H54 (cell line): ENCODE measurements around the gene B3GNT8.
"Not testable (repeated sequence)": the region's sequence is repeated elsewhere in the genome, so short reads cannot be mapped to it uniquely, and the experiment has no call there.

Experiments used
- DNase-seq: peaks from one replicate; pipeline ENCODE4 v3.0.0; 2011; ENCODE audit warnings: low spot score, mixed read lengths; ENCODE audit not compliant: insufficient read length
- FAIRE-seq: peaks from 3 replicates; lab custom pipeline; 2011; peaks lifted over from hg19 to GRCh38; lab: Jason Lieb, UNC
- POLR2A ChIP-seq: IDR thresholded peaks from 2 replicates; pipeline ENCODE4 v1.6.1; 2011; ENCODE audit warnings: low read depth, mild to moderate bottlenecking, low read length

The B3GNT8 gene

GRCh38 chr19:41399525-41399924 lies 27.6 kb downstream of the B3GNT8 start:
- no peak for FAIRE-seq
- no peak for TF ChIP-seq POLR2A

DNA sequence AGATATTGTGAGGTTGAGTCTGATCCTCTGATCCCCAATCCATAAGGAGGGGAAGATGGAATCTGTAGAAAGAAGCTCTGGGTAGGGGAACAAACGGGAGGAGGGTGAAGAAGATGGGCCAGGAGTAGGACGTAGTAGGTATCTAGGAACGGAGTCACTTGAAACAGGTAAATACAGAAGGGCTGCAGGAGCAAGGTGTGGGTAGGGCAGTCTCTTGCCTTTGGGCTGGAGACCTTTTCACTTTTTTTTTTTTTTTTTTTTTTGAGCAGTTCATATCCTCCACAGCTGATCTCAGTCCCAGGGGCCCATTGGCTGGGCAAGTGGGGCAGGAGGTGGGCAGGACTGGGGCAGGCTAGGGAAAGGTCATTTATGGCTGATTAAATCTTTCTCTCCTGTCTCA lies 28.1 kb downstream of the B3GNT8 start:
- DNase-seq (no peak), FAIRE-seq (no peak)
- TF ChIP-seq POLR2A = no peak

More at GRCh38 chr19:41399525-41399924, 27.6 kb downstream of the B3GNT8 start:
- no peak for DNase-seq

DNA sequence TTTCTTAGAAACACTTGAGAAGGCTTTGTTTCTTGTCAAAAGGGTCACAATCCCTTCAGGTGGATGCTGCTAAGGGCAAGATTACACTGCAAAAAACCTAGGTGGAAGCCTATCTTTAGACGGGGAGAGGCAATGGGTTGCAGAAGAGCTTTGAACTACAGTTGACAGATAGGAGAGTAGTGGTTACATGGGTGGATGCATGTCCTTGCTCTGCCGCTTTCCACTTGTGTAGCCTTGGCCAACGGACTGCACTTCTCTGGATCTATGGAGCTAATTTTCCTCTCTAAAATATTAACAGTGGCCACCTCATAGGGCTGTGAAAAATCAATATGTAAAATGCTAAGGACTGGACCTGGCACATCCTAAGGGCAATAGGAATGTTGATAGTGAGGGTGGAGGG lies 28.6 kb downstream of the B3GNT8 start:
- no peak for DNase-seq
- FAIRE-seq = no peak
- TF ChIP-seq POLR2A = no peak

GRCh38 chr19:41398050-41398418 lies 29.1 kb downstream of the B3GNT8 start:
- FAIRE-seq = no peak
- no peak for DNase-seq
- TF ChIP-seq POLR2A = no peak

DNA sequence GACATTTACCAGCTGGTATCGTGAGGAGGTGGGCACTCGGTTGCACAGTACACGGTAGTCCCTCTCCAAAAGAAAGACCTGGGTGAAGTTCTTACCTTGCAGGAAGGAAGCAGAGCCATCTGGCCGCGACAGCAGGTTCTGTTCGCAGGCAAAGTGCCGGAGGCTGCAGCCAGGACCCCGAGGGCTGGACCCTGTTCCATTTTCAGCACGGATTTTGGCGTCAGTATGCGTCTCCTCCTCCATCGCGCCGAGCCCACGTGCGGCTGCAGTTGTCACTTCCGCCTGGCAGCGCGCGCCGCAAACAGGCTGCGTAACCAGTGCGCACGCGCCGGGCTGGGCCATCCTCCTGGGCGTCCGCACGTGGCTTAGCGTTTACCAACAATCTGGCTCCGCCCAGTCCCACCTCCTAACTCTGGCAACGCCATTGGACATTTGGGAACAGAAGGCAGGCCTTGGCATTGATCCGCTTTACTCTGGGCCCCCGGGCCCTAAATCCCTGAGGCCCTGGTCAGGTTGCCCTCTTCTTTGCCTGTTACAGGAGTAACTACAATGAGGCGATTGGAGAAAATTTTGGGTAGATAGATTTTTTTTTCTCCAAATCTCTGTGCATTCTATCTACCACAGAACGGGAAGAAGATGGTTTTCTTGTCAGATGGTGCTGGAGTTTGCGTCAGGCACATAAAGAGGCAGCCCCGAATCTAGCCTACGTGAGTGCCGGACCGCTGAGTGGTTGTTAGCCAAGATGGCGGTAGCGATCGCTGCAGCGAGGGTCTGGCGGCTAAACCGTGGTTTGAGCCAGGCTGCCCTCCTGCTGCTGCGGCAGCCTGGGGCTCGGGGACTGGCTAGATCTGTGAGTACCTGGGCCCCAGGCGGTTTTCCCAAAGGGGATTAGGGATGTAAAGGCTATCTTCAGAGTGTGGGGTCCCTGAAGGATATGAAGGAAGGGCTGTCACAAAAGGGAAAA lies 29.8 kb downstream of the B3GNT8 start, which contains the start of the genes BCKDHA and EXOSC5:
Gene BCKDHA, plus strand, starts transcription at position 733 of the 964 bp plus-strand sequence. Its CDS starts 10 bp downstream, at position 743.
Gene EXOSC5, minus strand, starts transcription at position 274 of the 964 bp plus-strand sequence. Its CDS starts 31 bp downstream, at position 243.
- FAIRE-seq = peak; percentile 93

DNA sequence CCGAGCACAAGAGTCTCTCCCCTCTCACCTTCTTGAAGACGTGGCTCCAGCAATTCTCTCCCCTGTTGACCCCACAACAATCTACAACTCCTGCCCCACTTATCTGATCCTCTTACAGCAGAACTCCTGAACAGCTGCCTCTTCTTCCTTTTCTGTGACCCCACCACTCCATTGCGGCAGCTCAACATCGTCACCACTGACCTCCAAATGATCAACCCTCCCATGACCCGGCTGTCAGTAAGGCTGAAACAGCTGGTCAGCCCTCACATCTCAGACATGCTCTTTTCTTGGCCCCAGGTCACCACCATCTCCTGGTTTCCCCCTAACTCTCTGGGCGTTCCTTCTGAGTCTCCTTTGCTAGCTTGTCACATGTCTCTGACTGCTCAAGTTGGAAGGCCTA lies 31.8 kb downstream of the B3GNT8 start:
- FAIRE-seq = no peak

More for the DNA sequence above, 29.8 kb downstream of the B3GNT8 start, which contains the start of the genes BCKDHA and EXOSC5:
- peak; percentile 77 for TF ChIP-seq POLR2A
- peak; percentile 98 for DNase-seq

GRCh38 chr19:41392775-41393174 lies 34.4 kb downstream of the B3GNT8 start:
- FAIRE-seq (no peak), DNase-seq (no peak)
- TF ChIP-seq POLR2A = no peak

More for the DNA sequence above, 31.8 kb downstream of the B3GNT8 start:
- TF ChIP-seq POLR2A = no peak
- no peak for DNase-seq

DNA sequence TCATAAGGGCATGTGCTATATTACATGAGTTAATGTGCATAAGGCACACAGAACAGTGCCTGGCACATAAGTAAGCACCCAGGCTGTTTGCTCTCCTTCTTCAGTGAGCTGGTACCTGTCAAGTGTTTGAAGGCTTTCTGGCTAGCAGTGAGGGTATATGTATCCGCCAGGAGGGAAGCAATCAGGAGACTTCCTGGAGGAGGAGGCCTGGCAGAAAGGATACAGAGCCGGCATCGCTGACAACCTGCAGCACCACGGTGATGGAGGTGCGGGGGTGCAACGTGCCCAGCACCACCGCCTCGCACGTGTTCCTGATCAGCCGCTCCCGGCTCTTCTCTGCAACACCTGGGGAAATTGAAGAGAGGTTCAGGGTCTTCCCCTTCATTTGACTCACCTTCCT lies 35.6 kb downstream of the B3GNT8 start:
- TF ChIP-seq POLR2A = no peak
- no peak for DNase-seq
- FAIRE-seq = no peak

- FAIRE-seq = no peak
- no peak for DNase-seq
- TF ChIP-seq POLR2A = no peak
Measured at GRCh38 chr19:41386442-41386841, 40.7 kb downstream of the B3GNT8 start.

DNA sequence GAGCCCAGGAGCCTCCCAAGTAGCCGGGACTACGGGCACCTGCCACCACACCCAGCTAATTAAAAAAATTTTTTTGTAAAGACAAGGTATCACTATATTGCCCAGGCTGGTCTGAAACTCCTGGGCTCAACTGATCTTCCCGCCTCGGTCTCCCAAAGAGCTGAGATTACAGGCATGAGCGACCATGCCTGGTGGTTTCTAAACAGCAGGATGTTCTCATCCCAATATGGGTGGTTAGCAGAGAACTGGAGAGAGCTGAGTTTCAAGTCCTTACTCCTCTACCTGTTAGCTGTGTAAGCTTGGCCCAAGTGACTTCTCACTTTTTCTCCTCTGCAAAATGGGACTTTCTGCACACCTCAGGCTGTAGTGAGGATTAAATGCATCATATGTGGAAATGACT lies 42.8 kb downstream of the B3GNT8 start:
- DNase-seq (no peak), FAIRE-seq (no peak)
- TF ChIP-seq POLR2A = no peak

DNA sequence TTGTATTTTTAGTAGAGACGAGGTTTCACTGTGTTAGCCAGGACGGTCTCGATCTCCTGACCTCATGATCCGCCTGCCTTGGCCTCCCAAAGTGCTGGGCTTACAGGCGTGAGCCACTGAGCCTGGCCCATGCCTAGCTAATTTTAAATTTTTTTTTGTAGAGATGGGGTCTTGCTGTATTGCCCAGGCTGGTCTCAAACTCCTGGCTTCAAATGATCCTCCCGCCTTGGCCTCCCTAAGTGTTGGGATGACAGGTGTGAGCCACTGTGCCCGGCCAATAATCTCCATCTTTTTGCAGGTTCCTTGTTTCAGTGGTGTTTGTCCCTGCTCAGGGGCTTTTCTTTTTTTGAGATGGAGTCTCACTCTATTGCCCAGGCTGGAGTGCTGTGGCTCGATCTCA lies 45.6 kb downstream of the B3GNT8 start:
- DNase-seq, FAIRE-seq: not testable (repeated sequence)

DNA sequence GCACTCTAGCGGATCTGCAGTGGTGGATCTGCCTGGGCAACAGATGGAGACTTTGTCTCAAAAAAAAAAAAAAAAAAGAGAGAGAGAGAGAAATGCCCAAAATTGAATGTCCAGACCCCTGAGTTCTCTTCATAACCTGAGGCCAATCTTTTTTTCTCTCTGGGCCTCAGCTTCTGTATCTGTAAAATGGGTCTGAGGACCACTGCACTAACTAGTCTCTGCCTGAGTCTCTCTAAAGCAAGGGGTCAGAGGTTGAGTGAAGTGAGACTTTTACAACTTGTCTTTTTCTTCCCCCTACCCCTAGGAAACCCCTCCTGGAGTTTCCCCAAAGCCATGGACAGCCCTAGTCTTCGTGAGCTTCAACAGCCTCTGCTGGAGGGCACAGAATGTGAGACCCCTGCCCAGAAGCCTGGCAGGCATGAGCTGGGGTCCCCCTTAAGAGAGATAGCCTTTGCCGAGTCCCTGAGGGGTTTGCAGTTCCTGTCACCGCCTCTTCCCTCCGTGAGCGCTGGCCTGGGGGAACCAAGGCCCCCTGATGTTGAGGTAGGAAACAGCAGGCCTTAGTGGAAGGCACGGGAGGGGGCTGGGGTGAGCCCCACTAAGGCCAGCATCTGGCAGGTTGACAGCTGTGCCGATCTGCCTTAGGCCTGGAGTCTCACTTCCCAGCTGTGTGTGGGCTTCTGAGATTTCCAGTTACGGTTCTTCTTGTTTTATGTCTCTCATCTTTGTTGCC lies 49.0 kb downstream of the B3GNT8 start:
- DNase-seq (no peak), FAIRE-seq (no peak)
- TF ChIP-seq POLR2A = no peak

DNA sequence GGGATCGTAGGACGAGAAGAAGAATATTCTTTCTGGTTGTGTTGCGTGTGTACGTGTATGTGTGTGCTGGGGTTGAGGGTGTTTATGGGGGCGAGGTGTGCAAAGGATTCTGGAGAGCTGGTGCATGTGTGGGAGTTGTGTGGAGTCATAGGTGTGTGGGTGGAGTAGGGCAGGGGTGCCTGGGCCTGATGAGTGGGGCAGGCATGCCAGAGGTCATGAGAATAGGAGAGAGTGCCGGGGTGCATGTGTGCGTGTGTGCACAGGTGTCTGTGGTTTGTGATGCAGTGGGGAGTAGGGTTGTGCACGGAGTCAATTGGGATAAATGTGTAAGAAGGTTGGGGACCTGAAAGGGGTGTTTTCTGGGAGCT lies 50.2 kb downstream of the B3GNT8 start:
- TF ChIP-seq POLR2A = no peak
- DNase-seq = no peak
- no peak for FAIRE-seq
